ENCODE results near the gene IL13RA1.

The IL13RA1 gene

GRCh38 chrX:118772051-118772450 is 44.6 kb downstream of the IL13RA1 start:
- H3K4me3 ChIP-seq (replicated peaks; ENCODE audit: low read depth, low read length), result no peak overlapping the region
- H3K36me3 ChIP-seq (ENCODE audit: control insufficient read depth, insufficient read depth, low read length), result no peaks in the 10 kb centered on the region
- DNase-seq (ENCODE audit: extremely low read depth, insufficient read length), result no peak
- H3K27me3 ChIP-seq (replicated peaks; ENCODE audit: control insufficient read depth, insufficient read depth, low read length), result no peaks in the 10 kb centered on the region
- TF ChIP-seq CTCF (IDR thresholded peaks at IDR 0.05; ENCODE audit: insufficient read depth, low read length, poor library complexity, severe bottlenecking), result no peak

- no peak for DNase-seq (ENCODE audit: extremely low read depth, insufficient read length)
- no peak for TF ChIP-seq CTCF (IDR thresholded peaks at IDR 0.05; ENCODE audit: insufficient read depth, low read length, poor library complexity, severe bottlenecking)
- H3K4me3 ChIP-seq (replicated peaks; ENCODE audit: low read depth, low read length), result no peak overlapping the region
- H3K36me3 ChIP-seq (ENCODE audit: control insufficient read depth, insufficient read depth, low read length), result no peaks in the 10 kb centered on the region
- no peaks in the 10 kb centered on the region for H3K27me3 ChIP-seq (replicated peaks; ENCODE audit: control insufficient read depth, insufficient read depth, low read length)
Measured at GRCh38 chrX:118773782-118774181, 46.4 kb downstream of the IL13RA1 start.

GRCh38 chrX:118779581-118779980 is 52.2 kb downstream of the IL13RA1 start:
- Histone ChIP-seq H3K27me3 (replicated peaks; ENCODE audit: control insufficient read depth, insufficient read depth, low read length) (no peaks in the 10 kb centered on the region), H3K4me3 (replicated peaks; ENCODE audit: low read depth, low read length) (no peak overlapping the region), H3K36me3 (ENCODE audit: control insufficient read depth, insufficient read depth, low read length) (no peaks in the 10 kb centered on the region)
- DNase-seq (ENCODE audit: extremely low read depth, insufficient read length), result no peak
- no peak for TF ChIP-seq CTCF (IDR thresholded peaks at IDR 0.05; ENCODE audit: insufficient read depth, low read length, poor library complexity, severe bottlenecking)

GRCh38 chrX:118780509-118780908 is 53.1 kb downstream of the IL13RA1 start:
- no peak for TF ChIP-seq CTCF (IDR thresholded peaks at IDR 0.05; ENCODE audit: insufficient read depth, low read length, poor library complexity, severe bottlenecking)
- Histone ChIP-seq H3K4me3 (replicated peaks; ENCODE audit: low read depth, low read length) (no peak overlapping the region), H3K27me3 (replicated peaks; ENCODE audit: control insufficient read depth, insufficient read depth, low read length) (no peaks in the 10 kb centered on the region), H3K36me3 (ENCODE audit: control insufficient read depth, insufficient read depth, low read length) (no peaks in the 10 kb centered on the region)
- no peak for DNase-seq (ENCODE audit: extremely low read depth, insufficient read length)

GRCh38 chrX:118780911-118781310 is 53.5 kb downstream of the IL13RA1 start:
- H3K27me3 ChIP-seq (replicated peaks; ENCODE audit: control insufficient read depth, insufficient read depth, low read length), result no peaks in the 10 kb centered on the region
- no peak for TF ChIP-seq CTCF (IDR thresholded peaks at IDR 0.05; ENCODE audit: insufficient read depth, low read length, poor library complexity, severe bottlenecking)
- H3K4me3 ChIP-seq (replicated peaks; ENCODE audit: low read depth, low read length), result no peak overlapping the region
- no peaks in the 10 kb centered on the region for H3K36me3 ChIP-seq (ENCODE audit: control insufficient read depth, insufficient read depth, low read length)
- DNase-seq (ENCODE audit: extremely low read depth, insufficient read length), result no peak
